ENCODE results near the gene TECPR2. TPM values are rescaled to one million over a fixed set of nuclear protein-coding genes. Genes with fewer than 3 reads are reported as not detected.
A peak's percentile ranks its signal among the peaks of the same experiment; 100 is the strongest.

TECPR2 gene
- total and polyA plus RNA-seq, 4 donors = 2.0 to 12.6 (median 5.2) TPM

- peaks cover 3 to 12% (median 9%) of the 10 kb centered on the region in 4 donors for H3K4me1 ChIP-seq (ENCODE audit: control insufficient read depth in 4 of 4, insufficient read depth in 4 of 4, low read length in 3 of 4)
- H3K36me3 ChIP-seq (ENCODE audit: control insufficient read depth in 4 of 4, insufficient read depth in 3 of 4, low read depth in 1 of 4, low read length in 3 of 4) = no peaks in the 10 kb centered on the region
- no peak for DNase-seq (ENCODE audit: low spot score)
- H3K27me3 ChIP-seq (ENCODE audit: control insufficient read depth in 4 of 4, insufficient read depth in 4 of 4, low read length in 3 of 4) = no peaks in the 10 kb centered on the region
- no peaks in the 10 kb centered on the region for H3K9me3 ChIP-seq (ENCODE audit: control insufficient read depth in 4 of 4, low read length in 3 of 4)
- no peak overlapping the region for H3K9ac ChIP-seq (ENCODE audit: low read depth in 1 of 2, low read length in 2 of 2)
- 64% methylated on average over 34 of the region's 34 CpGs for WGBS
- H3K27ac ChIP-seq (ENCODE audit: low read depth in 1 of 2, low read length in 2 of 2) = peak overlapping the region in 1 of 2 donors; percentile 4
- no peak overlapping the region for H3K4me3 ChIP-seq (ENCODE audit: low read depth in 1 of 3, low read length in 3 of 3)
- TF ChIP-seq GABPA (IDR thresholded peaks at IDR 0.05 in 1 of 2, conservative IDR thresholded peaks at IDR 0.05 in 1 of 2) (no peak), MAX (IDR thresholded peaks at IDR 0.05) (no peak), FOXA1 (IDR thresholded peaks at IDR 0.05) (no peak), YY1 (IDR thresholded peaks at IDR 0.05) (no peak), CTCF (IDR thresholded peaks at IDR 0.05; ENCODE audit: low read depth, low read length, missing input control) (no peak), NR2F2 (IDR thresholded peaks at IDR 0.05) (no peak), SP1 (IDR thresholded peaks at IDR 0.05) (no peak), ZBTB33 (IDR thresholded peaks at IDR 0.05) (no peak), JUND (IDR thresholded peaks at IDR 0.05) (no peak), ATF3 (IDR thresholded peaks at IDR 0.05) (no peak), HNF4G (IDR thresholded peaks at IDR 0.05) (no peak), EGR1 (IDR thresholded peaks at IDR 0.05; ENCODE audit: low read depth in 2 of 2) (no peak)
Observed at GRCh38 chr14:102523569-102524450, 161.1 kb downstream of the TECPR2 start.

- Histone ChIP-seq H3K9me3 (ENCODE audit: control insufficient read depth in 4 of 4, low read length in 3 of 4) (no peaks in the 10 kb centered on the region), H3K4me1 (ENCODE audit: control insufficient read depth in 4 of 4, insufficient read depth in 4 of 4, low read length in 3 of 4) (peaks cover 3 to 12% (median 9%) of the 10 kb centered on the region in 4 donors), H3K27ac (ENCODE audit: low read depth in 1 of 2, low read length in 2 of 2) (peak overlapping the region; percentile 35 to 45), H3K9ac (ENCODE audit: low read depth in 1 of 2, low read length in 2 of 2) (peak overlapping the region in 1 of 2 donors; percentile 26), H3K27me3 (ENCODE audit: control insufficient read depth in 4 of 4, insufficient read depth in 4 of 4, low read length in 3 of 4) (no peaks in the 10 kb centered on the region), H3K4me3 (ENCODE audit: low read depth in 1 of 3, low read length in 3 of 3) (peak overlapping the region; percentile 15 to 82 (median 53)), H3K36me3 (ENCODE audit: control insufficient read depth in 4 of 4, insufficient read depth in 3 of 4, low read depth in 1 of 4, low read length in 3 of 4) (no peaks in the 10 kb centered on the region)
- DNase-seq (ENCODE audit: low spot score) = peak; percentile 98
- WGBS = under 1% methylated on average over 32 of the region's 32 CpGs
- TF ChIP-seq RAD21 (IDR thresholded peaks at IDR 0.05) (peak; percentile 86 to 94), HNF4A (conservative IDR thresholded peaks at IDR 0.05) (peak; percentile 69 to 81), NR2F2 (IDR thresholded peaks at IDR 0.05) (peak; percentile 20), MAX (IDR thresholded peaks at IDR 0.05) (no peak), EGR1 (IDR thresholded peaks at IDR 0.05; ENCODE audit: low read depth in 2 of 2) (no peak), YY1 (IDR thresholded peaks at IDR 0.05) (peak; percentile 73), FOXA1 (IDR thresholded peaks at IDR 0.05) (peak; percentile 9), HNF4G (IDR thresholded peaks at IDR 0.05) (peak; percentile 58), CTCF (IDR thresholded peaks at IDR 0.05; ENCODE audit: low read depth, low read length, missing input control) (peak; percentile 96), GABPA (IDR thresholded peaks at IDR 0.05 in 1 of 2, conservative IDR thresholded peaks at IDR 0.05 in 1 of 2) (no peak), ATF3 (IDR thresholded peaks at IDR 0.05) (no peak), RXRA (IDR thresholded peaks at IDR 0.05) (peak; percentile 50 to 56), ZBTB33 (IDR thresholded peaks at IDR 0.05) (no peak), TAF1 (conservative IDR thresholded peaks at IDR 0.05) (peak; percentile 73), FOXA2 (IDR thresholded peaks at IDR 0.05) (no peak), JUND (IDR thresholded peaks at IDR 0.05) (no peak)
Observed at GRCh38 chr14:102524451-102525218, 161.9 kb downstream of the TECPR2 start.
